Nephron (organoid): ENCODE measurements around the gene HNF1A.

Experiments
- H3K27ac Mint-ChIP-seq, 3 experiments: 2 replicates each; pipeline ENCODE4 v1.8.0; 2020; ENCODE audit warnings: mixed read lengths in 3 of 3, mild to moderate bottlenecking in 2 of 3, moderate library complexity in 1 of 3
- H3K27me3 Mint-ChIP-seq: 2 replicates; pipeline ENCODE4 v1.8.0; 2021; ENCODE audit warnings: low read depth, mild to moderate bottlenecking, moderate library complexity, mixed read lengths
- H3K36me3 Mint-ChIP-seq: 2 replicates; pipeline ENCODE4 v1.8.0; 2020; ENCODE audit warnings: low read depth, mixed read lengths
- H3K4me1 Mint-ChIP-seq: 2 replicates; pipeline ENCODE4 v1.8.0; 2020; ENCODE audit warnings: mixed read lengths
- H3K4me3 Mint-ChIP-seq, 3 experiments: 2 replicates each; pipeline ENCODE4 v1.8.0; 2020; ENCODE audit warnings: mild to moderate bottlenecking in 3 of 3, mixed read lengths in 3 of 3, moderate library complexity in 2 of 3
- H3K9me3 Mint-ChIP-seq: 2 replicates; pipeline ENCODE4 v1.8.0; 2020; ENCODE audit warnings: mixed read lengths
- CTCF ChIP-seq, 3 experiments: fragments of 200-600 bp; sonication (generic); IDR thresholded peaks; one replicate each; pipeline ENCODE4 v1.5.0; 2021; ENCODE audit warnings: antibody characterized with exemption in 3 of 3; ENCODE audit not compliant: unreplicated experiment in 3 of 3

HNF1A gene

GRCh38 chr12:120981407-120981941 is 3.1 kb downstream of the HNF1A start:
- H3K27ac Mint-ChIP-seq = peak overlapping the region; percentile 9 to 98 (median 90)
- no peaks in the 10 kb centered on the region for H3K27me3 Mint-ChIP-seq
- no peaks in the 10 kb centered on the region for H3K36me3 Mint-ChIP-seq
- H3K4me3 Mint-ChIP-seq = peak overlapping the region in 2 of 3 experiments; percentile 4 to 37
- TF ChIP-seq CTCF (IDR thresholded peaks at IDR 0.05; ENCODE audit: unreplicated experiment in 3 of 3) = no peak
- peaks cover 6% of the 10 kb centered on the region for H3K4me1 Mint-ChIP-seq
- H3K9me3 Mint-ChIP-seq = no peaks in the 10 kb centered on the region

- H3K4me3 Mint-ChIP-seq = no peak overlapping the region
- H3K9me3 Mint-ChIP-seq = no peaks in the 10 kb centered on the region
- TF ChIP-seq CTCF (IDR thresholded peaks at IDR 0.05; ENCODE audit: unreplicated experiment in 3 of 3) = no peak
- no peaks in the 10 kb centered on the region for H3K27me3 Mint-ChIP-seq
- H3K4me1 Mint-ChIP-seq = peaks cover 6% of the 10 kb centered on the region
- H3K36me3 Mint-ChIP-seq = no peaks in the 10 kb centered on the region
- peak overlapping the region in 1 of 3 experiments; percentile 13 for H3K27ac Mint-ChIP-seq
Observed at GRCh38 chr12:120982659-120983058, 4.3 kb downstream of the HNF1A start.

DNA sequence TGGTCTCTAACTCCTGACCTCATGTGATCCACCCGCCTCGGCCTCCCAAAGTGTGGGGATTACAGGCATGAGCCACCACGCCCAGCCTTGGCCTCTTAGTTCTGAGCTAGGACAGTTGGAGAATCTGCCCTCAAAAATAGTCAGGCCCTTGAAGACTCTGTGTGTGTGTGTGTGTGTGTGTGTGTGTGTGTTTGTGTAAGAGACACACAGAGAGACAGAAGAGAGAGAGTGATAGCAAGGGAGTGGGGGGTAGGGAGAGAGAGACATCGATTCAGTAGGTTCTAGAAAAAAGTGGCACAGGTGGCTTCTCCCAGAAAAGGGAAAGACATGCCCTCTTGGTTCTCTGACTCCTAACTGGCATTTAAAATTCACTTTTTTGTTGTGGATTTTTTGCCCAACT is 5.4 kb downstream of the HNF1A start:
- peaks cover under 1% of the 10 kb centered on the region for H3K27me3 Mint-ChIP-seq
- H3K9me3 Mint-ChIP-seq = no peaks in the 10 kb centered on the region
- peaks cover 6% of the 10 kb centered on the region for H3K4me1 Mint-ChIP-seq
- H3K4me3 Mint-ChIP-seq = no peak overlapping the region
- H3K36me3 Mint-ChIP-seq = no peaks in the 10 kb centered on the region
- TF ChIP-seq CTCF (IDR thresholded peaks at IDR 0.05; ENCODE audit: unreplicated experiment in 3 of 3) = no peak
- peak overlapping the region; percentile 60 to 91 (median 62) for H3K27ac Mint-ChIP-seq

GRCh38 chr12:120984351-120984898 is 6.1 kb downstream of the HNF1A start:
- peak overlapping the region; percentile 60 to 91 (median 62) for H3K27ac Mint-ChIP-seq
- H3K27me3 Mint-ChIP-seq = peaks cover 7% of the 10 kb centered on the region
- H3K36me3 Mint-ChIP-seq = no peaks in the 10 kb centered on the region
- no peaks in the 10 kb centered on the region for H3K9me3 Mint-ChIP-seq
- no peak for TF ChIP-seq CTCF (IDR thresholded peaks at IDR 0.05; ENCODE audit: unreplicated experiment in 3 of 3)
- no peak overlapping the region for H3K4me3 Mint-ChIP-seq
- H3K4me1 Mint-ChIP-seq = peaks cover 6% of the 10 kb centered on the region

- no peak for TF ChIP-seq CTCF (IDR thresholded peaks at IDR 0.05; ENCODE audit: unreplicated experiment in 3 of 3)
- Mint-ChIP-seq H3K27me3 (peaks cover 7% of the 10 kb centered on the region), H3K36me3 (no peaks in the 10 kb centered on the region), H3K27ac (no peak overlapping the region), H3K4me1 (peaks cover 6% of the 10 kb centered on the region), H3K9me3 (no peaks in the 10 kb centered on the region), H3K4me3 (no peak overlapping the region)
Observed at GRCh38 chr12:120988234-120988633, 9.9 kb downstream of the HNF1A start.

- H3K36me3 Mint-ChIP-seq = no peaks in the 10 kb centered on the region
- no peak overlapping the region for H3K4me3 Mint-ChIP-seq
- H3K27ac Mint-ChIP-seq = no peak overlapping the region
- H3K4me1 Mint-ChIP-seq = peaks cover 6% of the 10 kb centered on the region
- H3K27me3 Mint-ChIP-seq = peaks cover 11% of the 10 kb centered on the region
- no peak for TF ChIP-seq CTCF (IDR thresholded peaks at IDR 0.05; ENCODE audit: unreplicated experiment in 3 of 3)
- no peaks in the 10 kb centered on the region for H3K9me3 Mint-ChIP-seq
Observed at GRCh38 chr12:120988658-120989057, 10.3 kb downstream of the HNF1A start.
